H54 (cell line): Measurements from ENCODE around the gene NT5M.

ENCODE experiments used
- DNase-seq: peaks from one replicate; pipeline ENCODE4 v3.0.0; 2011; ENCODE audit warnings: low spot score, mixed read lengths; ENCODE audit not compliant: insufficient read length
- FAIRE-seq: peaks from 3 replicates; lab custom pipeline; 2011; peaks lifted over from hg19 to GRCh38; lab: Jason Lieb, UNC
- POLR2A ChIP-seq: IDR thresholded peaks from 2 replicates; pipeline ENCODE4 v1.6.1; 2011; ENCODE audit warnings: low read depth, mild to moderate bottlenecking, low read length

NT5M gene

DNA sequence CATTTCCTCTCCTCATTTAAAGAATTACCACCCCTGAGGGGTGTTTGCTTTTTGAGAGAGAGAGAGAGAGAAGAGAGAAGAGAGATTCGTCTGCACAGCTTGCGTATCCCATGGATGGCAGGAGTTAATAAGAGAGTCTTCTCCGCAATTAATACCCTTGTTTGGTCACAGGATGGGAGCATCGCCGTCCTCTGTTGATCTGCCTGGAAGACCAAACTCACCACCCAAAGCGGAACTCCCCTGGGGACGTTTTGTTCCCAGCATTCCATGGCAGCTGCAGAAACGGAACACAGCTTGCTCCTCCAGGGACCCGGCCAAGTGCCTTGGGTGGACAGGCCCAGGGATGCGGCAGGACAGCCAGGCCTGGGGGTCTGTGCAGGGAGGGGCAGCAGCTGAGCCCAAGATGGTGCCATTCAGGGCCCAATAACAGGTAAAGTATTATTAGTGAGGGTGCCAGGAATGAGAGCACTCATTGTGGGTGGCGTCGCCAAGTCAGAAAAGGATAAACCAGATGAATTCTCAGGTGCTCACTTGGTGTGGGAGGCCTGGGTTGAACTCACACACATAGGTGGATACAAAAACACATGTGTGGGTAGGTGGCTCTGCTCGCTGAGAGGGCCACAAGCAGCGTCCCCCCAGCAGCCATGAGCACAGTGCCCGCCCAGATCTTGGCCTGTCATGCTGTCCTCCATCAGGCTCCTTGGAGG, 83.1 kb downstream of the NT5M start:
- DNase-seq, result no peak
- TF ChIP-seq POLR2A, result no peak
- no peak for FAIRE-seq

DNA sequence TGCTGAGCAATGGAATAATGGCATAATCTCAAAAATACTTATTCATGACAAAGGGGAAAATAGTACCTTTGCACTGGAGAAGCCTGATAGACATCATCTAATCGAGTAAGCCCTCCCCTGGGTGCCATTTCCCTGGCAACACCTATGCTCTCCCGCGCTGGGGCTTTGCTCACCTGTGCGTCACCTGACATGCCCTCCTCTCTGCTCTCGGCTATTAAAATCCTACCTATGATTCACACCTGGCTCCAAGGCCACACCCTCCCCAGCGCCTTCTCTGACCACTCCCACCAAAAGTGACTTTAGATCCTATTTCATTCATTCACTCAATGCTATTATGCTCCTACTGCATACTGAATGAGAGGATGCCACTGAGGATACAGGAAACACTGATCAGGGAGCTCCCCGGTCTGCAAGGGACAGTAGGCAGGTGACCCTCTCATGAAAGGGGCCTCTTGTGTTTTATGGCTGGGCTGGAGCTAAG, 83.9 kb downstream of the NT5M start:
- FAIRE-seq, result no peak
- DNase-seq, result no peak
- TF ChIP-seq POLR2A, result no peak

- TF ChIP-seq POLR2A, result no peak
- DNase-seq (no peak), FAIRE-seq (no peak)
These were observed 84.6 kb downstream of the NT5M start for GRCh38 chr17:17387498-17388362.

- FAIRE-seq (no peak), DNase-seq (no peak)
These were observed 85.7 kb downstream of the NT5M start for GRCh38 chr17:17388657-17389496.

DNA sequence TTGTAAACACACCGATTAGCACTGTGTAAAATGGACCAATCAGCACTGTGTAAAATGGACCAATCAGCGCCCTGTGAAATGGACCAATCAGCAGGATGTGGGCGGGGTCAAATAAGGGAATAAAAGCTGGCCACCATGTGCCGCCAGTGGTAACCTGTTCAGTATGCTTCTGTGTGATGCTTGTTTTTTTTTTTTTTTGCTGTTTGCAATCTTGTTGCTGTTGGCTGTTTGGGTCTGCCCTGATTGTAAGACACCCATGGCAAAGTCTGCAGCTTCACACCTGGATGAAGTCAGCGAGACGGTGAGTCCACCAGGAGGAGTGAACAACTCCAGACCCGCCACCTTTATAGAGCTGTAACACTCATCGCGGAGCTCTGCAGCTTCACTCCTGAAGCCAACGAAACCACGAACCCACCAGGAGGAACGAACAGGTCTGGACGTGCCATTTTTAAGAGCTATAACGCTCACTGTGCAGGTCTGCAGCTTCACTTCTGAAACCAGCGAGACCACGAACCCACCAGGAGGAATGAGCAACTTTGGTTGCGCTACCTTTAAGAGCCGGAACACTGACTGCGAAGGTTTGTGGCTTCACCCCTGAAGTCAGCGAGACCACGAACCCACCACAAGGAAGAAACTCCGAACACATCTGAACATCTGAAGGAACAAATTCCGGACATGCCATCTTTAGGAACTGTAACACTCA, 88.6 kb downstream of the NT5M start:
- no peak for FAIRE-seq
- no peak for TF ChIP-seq POLR2A
- DNase-seq, result no peak

More at GRCh38 chr17:17388657-17389496, 85.7 kb downstream of the NT5M start:
- TF ChIP-seq POLR2A, result no peak

DNA sequence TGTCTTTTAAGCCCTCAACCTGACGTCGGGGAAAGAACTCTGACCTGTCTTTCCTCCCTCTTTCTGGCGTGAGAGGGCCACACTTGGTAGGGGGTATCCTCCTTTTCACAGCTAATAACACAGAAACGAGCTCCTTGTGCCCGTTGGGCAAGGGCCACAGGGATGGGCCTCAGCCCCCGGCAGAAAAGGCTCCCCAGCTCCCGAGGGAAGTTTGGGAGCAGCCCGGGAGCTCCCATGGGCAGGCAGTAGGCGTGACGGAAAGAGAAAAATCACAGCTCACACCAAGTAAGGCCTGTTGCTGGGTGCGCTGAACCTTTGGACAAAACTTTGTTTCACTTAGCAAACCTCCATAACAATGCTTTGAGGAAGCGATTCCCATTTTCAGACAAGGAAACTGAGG, 90.8 kb downstream of the NT5M start:
- FAIRE-seq, result no peak
- DNase-seq, result no peak
- TF ChIP-seq POLR2A, result no peak

GRCh38 chr17:17394494-17394893, 91.3 kb downstream of the NT5M start:
- DNase-seq (no peak), FAIRE-seq (no peak)
- TF ChIP-seq POLR2A, result no peak

- no peak for FAIRE-seq
These were observed 92.2 kb downstream of the NT5M start for GRCh38 chr17:17395246-17395802.

GRCh38 chr17:17395885-17396284, 92.7 kb downstream of the NT5M start:
- DNase-seq, result no peak
- no peak for FAIRE-seq
- no peak for TF ChIP-seq POLR2A

More at GRCh38 chr17:17395246-17395802, 92.2 kb downstream of the NT5M start:
- no peak for DNase-seq
- TF ChIP-seq POLR2A, result no peak
